Measurements from ENCODE around the gene CDH4. TPM values are rescaled to one million over a fixed set of nuclear protein-coding genes. Genes with fewer than 3 reads are reported as not detected.

CDH4 gene
- total and polyA plus RNA-seq, 2 of the 8 experiments (the other 6 are each of a cell fraction or from before 2014, with no cell fraction given), result 4.3 to 7.9 TPM

GRCh38 chr20:61735503-61735785 is 483.4 kb downstream of the CDH4 start:
- FAIRE-seq, result no peak
- H2AFZ ChIP-seq (ENCODE audit: low read length), result no peak overlapping the region
- H2BK15ac ChIP-seq (ENCODE audit: low read length), result no peak overlapping the region
- H4K91ac ChIP-seq (replicated peaks; ENCODE audit: insufficient read length, low read length), result no peak overlapping the region
- no peaks in the 10 kb centered on the region for H3K79me1 ChIP-seq (ENCODE audit: low read depth, low read length)
- no peak overlapping the region for H2BK12ac ChIP-seq (ENCODE audit: low read depth, low read length)
- H3K36me3 ChIP-seq (ENCODE audit: control insufficient read depth in 2 of 4, insufficient read depth in 4 of 4, low read length in 3 of 4), result no peaks in the 10 kb centered on the region
- H3K9me3 ChIP-seq (ENCODE audit: insufficient read depth in 2 of 2, low read depth in 1 of 2, low read length in 1 of 2), result no peaks in the 10 kb centered on the region
- peaks cover 0 to 3% (median 1%) of the 10 kb centered on the region in 4 experiments; a peak in 2 of 7 replicates for H3K27me3 ChIP-seq (replicated peaks in 1 of 4; ENCODE audit: control insufficient read depth in 3 of 4, extremely low read depth in 1 of 4, insufficient read depth in 3 of 4, low read length in 3 of 4)
- H4K5ac ChIP-seq (ENCODE audit: insufficient read length, low read depth, low read length), result no peak overlapping the region
- H3K9ac ChIP-seq (replicated peaks in 1 of 4; ENCODE audit: extremely low read depth in 1 of 4, low read depth in 3 of 4, low read length in 3 of 4), result no peak overlapping the region
- H3K79me2 ChIP-seq (ENCODE audit: control insufficient read depth in 1 of 2, insufficient read depth in 2 of 2, low read length in 2 of 2), result no peaks in the 10 kb centered on the region
- no peak overlapping the region for H2BK20ac ChIP-seq (ENCODE audit: low read length)
- H3K23ac ChIP-seq (ENCODE audit: insufficient read length), result no peak overlapping the region
- H2AK5ac ChIP-seq (ENCODE audit: low read depth, low read length), result no peak overlapping the region
- ChIA-PET POLR2A (ENCODE audit: partially characterized antibody) (no interaction called here), CTCF (ENCODE audit: partially characterized antibody) (interaction anchor here (1.0 to 1.9 kb wide), 3 partner anchors 11 to 152 kb away, joined by 3 to 11 read pairs (median 3); no protein-coding TSS in a partner anchor)
- H3K23me2 ChIP-seq (ENCODE audit: low read depth, low read length), result no peaks in the 10 kb centered on the region; the same call in 1 of the 2 replicates
- no peak overlapping the region for H3K4ac ChIP-seq (replicated peaks; ENCODE audit: insufficient read length, low read depth, low read length)
- H3K4me3 ChIP-seq (ENCODE audit: extremely low read depth in 1 of 4, insufficient read depth in 2 of 4, low read depth in 3 of 4, low read length in 4 of 4), result no peak overlapping the region
- no peak overlapping the region for H3K14ac ChIP-seq (ENCODE audit: insufficient read length)
- H3K18ac ChIP-seq (ENCODE audit: extremely low read depth, low read length), result no peak overlapping the region
- 91% methylated on average over 11 of the region's 11 CpGs; no CpG with 5 or more reads in 1 of the 2 experiments for WGBS, 2 experiments (ENCODE audit: extremely low coverage in 1 of 2, insufficient coverage in 1 of 2, insufficient read length in 1 of 2, insufficient replicate concordance in 2 of 2, low coverage in 1 of 2, low lambda C conversion rate in 2 of 2, missing lambda C conversion rate in 1 of 2)
- no peak overlapping the region for H3K4me2 ChIP-seq (ENCODE audit: insufficient read depth in 1 of 2, low read depth in 2 of 2, low read length in 2 of 2)
- no peak overlapping the region for H3K56ac ChIP-seq (replicated peaks; ENCODE audit: insufficient read length, low read depth, low read length)
- H3K27ac ChIP-seq (ENCODE audit: low read depth, low read length), result no peak overlapping the region
- DNase-seq (ENCODE audit: low read depth in 1 of 2, low spot score in 2 of 2), result no peak
- no peak overlapping the region for H2BK120ac ChIP-seq (replicated peaks; ENCODE audit: low read depth, low read length)
- H4K20me1 ChIP-seq (replicated peaks in 1 of 2; ENCODE audit: control insufficient read depth in 1 of 2, insufficient read depth in 2 of 2, low read length in 2 of 2), result no peaks in the 10 kb centered on the region
- H2BK5ac ChIP-seq (ENCODE audit: low read depth, low read length), result no peak overlapping the region
- H3K4me1 ChIP-seq (replicated peaks in 1 of 4; ENCODE audit: control insufficient read depth in 3 of 4, insufficient read depth in 4 of 4, low read length in 3 of 4), result no peaks in the 10 kb centered on the region
- H4K8ac ChIP-seq (ENCODE audit: extremely low read depth, insufficient read depth, low read length), result no peak overlapping the region
- no peak for TF ChIP-seq NANOG (IDR thresholded peaks at IDR 0.05; ENCODE audit: insufficient read depth, low read depth, low read length, poor library complexity, severe bottlenecking)
- TF ChIP-seq CHD2 (IDR thresholded peaks at IDR 0.05; ENCODE audit: low read length), result no peak
- no peak for TF ChIP-seq RBBP5 (IDR thresholded peaks at IDR 0.05; ENCODE audit: borderline replicate concordance, low read depth, low read length)
- no peak for TF ChIP-seq SP4 (IDR thresholded peaks at IDR 0.05; ENCODE audit: low read length)
- TF ChIP-seq EGR1 (IDR thresholded peaks at IDR 0.05; ENCODE audit: borderline replicate concordance, low read depth, low read length), result no peak
- TF ChIP-seq SIX5 (IDR thresholded peaks at IDR 0.05; ENCODE audit: low read depth, low read length), result no peak
- TF ChIP-seq CREB1 (IDR thresholded peaks at IDR 0.05), result no peak
- TF ChIP-seq TBP (IDR thresholded peaks at IDR 0.05; ENCODE audit: low read depth, low read length), result no peak
- no peak for TF ChIP-seq EP300 (IDR thresholded peaks at IDR 0.05; ENCODE audit: borderline replicate concordance in 1 of 2, low read depth in 2 of 2, low read length in 2 of 2)
- TF ChIP-seq YY1 (IDR thresholded peaks at IDR 0.05; ENCODE audit: low read depth, low read length), result no peak
- no peak for TF ChIP-seq ATF3 (IDR thresholded peaks at IDR 0.05; ENCODE audit: insufficient read depth, low read depth, low read length)
- no peak for TF ChIP-seq HDAC6 (IDR thresholded peaks at IDR 0.05; ENCODE audit: low read depth, low read length)
- TF ChIP-seq SIRT6 (IDR thresholded peaks at IDR 0.05; ENCODE audit: low read length), result no peak
- no peak for TF ChIP-seq ASH2L (IDR thresholded peaks at IDR 0.05; ENCODE audit: low read length)
- TF ChIP-seq POLR2A (IDR thresholded peaks at IDR 0.05; ENCODE audit: control extremely low read depth in 1 of 2, low read depth in 2 of 2, low read length in 2 of 2), result no peak
- TF ChIP-seq RFX5 (IDR thresholded peaks at IDR 0.05; ENCODE audit: borderline replicate concordance, low read depth, low read length), result no peak
- TF ChIP-seq RXRA (IDR thresholded peaks at IDR 0.05; ENCODE audit: insufficient read depth, low read depth, low read length), result no peak

Data from H1 (cell line).